Measurements from ENCODE around the gene PRKD1.

- TF ChIP-seq CTCF (IDR thresholded peaks at IDR 0.05), result no peak
- TF ChIP-seq EZH2 (IDR thresholded peaks at IDR 0.05; ENCODE audit: borderline replicate concordance, insufficient read depth, low read depth, low read length, poor library complexity, severe bottlenecking), result no peak
These were observed 74.4 kb downstream of the PRKD1 start for GRCh38 chr14:29853272-29853671.
